Stimulated activated CD8-positive, alpha-beta memory T cell treated with anti-CD3 and anti-CD28 coated beads, Interleukin-7, amount 100 ng/mL, for 4 hours (primary cell): ENCODE data around the gene PHF5A.

Experiments
- DNase-seq, 2 donors: peaks; one replicate each; pipeline ENCODE4 v3.0.0-alpha.2; 2020; ENCODE audit warnings: low read depth in 2 of 2

PHF5A gene

GRCh38 chr22:41417622-41418390, 50.7 kb downstream of the PHF5A start:
- no peak for DNase-seq

GRCh38 chr22:41415554-41415953, 52.9 kb downstream of the PHF5A start:
- DNase-seq: no peak

- DNase-seq: no peak
Observed at GRCh38 chr22:41411021-41411851, 57.3 kb downstream of the PHF5A start.

GRCh38 chr22:41410311-41410751, 58.2 kb downstream of the PHF5A start:
- DNase-seq: no peak
